Embryonic facial prominence (tissue), 1 donor: ENCODE measurements around the gene KRT8.

Source experiments
- DNase-seq: peaks from one replicate; pipeline ENCODE4 v3.0.0-alpha.2; 2016; ENCODE audit errors: extremely low spot score

Gene KRT8

DNA sequence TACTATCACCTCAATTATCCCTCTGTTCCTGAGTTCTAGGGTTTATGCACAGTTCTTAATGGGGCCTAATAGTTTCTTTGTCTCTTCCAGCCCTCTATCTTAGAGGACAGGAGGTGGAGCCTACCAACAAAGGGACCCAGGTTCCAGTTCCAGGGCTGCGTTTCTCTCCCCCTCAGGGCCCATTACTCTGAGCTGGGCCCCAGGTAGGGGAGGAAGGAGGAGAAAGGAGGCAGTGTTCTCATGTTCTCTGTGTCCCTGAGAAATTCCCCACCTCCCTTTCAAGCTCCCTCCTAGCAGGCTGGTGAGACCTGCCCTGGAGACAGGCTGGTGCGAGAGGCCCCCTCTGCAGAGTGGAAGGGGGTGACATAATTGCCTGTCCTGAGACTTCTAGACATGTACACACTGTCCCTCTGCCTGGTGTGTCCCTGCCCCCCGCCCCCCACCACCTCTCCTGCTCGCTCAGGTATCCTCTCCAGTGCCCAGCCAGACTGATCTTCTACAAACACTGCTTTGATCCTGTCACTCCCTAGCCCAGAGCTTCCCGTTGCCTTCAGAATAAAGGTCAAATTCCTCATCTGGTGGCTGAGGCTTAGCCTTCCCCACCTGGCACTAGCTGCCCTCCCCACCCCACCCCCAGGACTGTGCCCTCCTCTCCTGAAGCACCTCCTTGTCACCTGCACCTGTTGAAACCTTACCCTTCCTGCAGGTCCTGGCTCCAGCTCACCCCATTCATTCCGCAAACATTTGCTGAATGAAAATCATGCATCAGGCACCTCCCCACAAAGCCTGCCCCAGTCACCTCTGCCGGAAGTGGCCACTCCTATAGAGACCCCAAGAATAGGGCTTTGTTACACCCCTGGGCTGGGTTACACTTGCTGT lies 21.1 kb upstream of the KRT8 start:
- no peak for DNase-seq

GRCh38 chr12:52924764-52925716 lies 20.2 kb upstream of the KRT8 start:
- DNase-seq: no peak

DNA sequence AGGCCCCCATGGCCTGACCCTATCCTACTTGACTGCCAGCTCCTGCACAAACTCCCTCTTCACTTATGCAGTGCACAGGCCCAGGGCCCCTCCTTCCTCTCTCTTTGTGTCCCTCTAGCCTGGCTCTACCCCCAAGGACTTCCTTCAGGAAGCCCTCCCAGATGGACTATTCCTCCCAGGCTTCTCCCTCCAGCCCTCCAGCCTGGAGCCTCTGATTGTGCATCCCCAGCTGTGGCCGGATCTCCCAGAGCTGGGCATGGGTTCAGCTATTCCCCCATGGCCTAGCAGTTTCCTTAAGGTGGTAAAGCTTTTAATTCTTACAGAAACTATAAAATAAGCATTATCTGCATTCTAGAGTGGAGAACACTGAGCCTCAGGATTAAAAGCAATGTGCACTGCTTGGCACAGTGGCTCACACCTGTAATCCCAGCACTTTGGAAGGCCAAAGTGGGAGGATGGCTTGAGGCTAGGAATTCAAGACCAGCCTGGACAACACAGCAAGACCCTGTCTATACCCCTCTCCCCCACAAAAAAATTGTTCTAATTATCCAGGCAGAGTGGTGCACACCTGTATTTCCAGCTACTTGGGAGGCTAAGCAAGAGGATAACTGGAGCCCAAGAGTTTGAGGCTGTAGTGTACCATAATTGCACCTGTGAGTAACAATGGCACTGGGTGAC lies 16.8 kb upstream of the KRT8 start:
- no peak for DNase-seq

- no peak for DNase-seq
Observed at GRCh38 chr12:52920937-52921336, 16.1 kb upstream of the KRT8 start.

GRCh38 chr12:52918784-52919183 lies 13.9 kb upstream of the KRT8 start:
- DNase-seq: no peak

- DNase-seq: no peak
Observed at GRCh38 chr12:52918351-52918750, 13.5 kb upstream of the KRT8 start.

DNA sequence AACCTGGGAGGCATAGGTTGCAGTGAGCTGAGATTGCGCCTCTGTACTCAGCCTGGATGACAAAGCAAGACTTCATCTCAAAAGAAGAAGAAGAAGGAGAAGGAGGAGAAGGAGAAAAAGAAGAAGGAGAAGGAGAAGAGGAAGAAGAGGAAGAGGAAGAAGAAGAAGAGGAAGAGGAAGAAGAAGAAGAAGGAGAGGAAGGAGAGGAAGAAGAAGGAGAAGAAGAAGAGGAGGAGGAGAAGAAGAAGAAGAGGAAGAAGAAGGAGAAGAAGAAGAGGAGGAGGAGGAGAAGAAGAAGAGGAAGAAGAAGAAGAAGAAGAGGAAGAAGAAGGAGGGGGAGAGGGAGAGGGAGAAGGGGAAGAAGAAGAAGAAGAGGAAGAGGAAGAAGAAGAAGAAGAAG lies 12.9 kb upstream of the KRT8 start:
- DNase-seq: no peak

- DNase-seq: no peak
Observed at GRCh38 chr12:52916216-52916615, 11.3 kb upstream of the KRT8 start.

DNA sequence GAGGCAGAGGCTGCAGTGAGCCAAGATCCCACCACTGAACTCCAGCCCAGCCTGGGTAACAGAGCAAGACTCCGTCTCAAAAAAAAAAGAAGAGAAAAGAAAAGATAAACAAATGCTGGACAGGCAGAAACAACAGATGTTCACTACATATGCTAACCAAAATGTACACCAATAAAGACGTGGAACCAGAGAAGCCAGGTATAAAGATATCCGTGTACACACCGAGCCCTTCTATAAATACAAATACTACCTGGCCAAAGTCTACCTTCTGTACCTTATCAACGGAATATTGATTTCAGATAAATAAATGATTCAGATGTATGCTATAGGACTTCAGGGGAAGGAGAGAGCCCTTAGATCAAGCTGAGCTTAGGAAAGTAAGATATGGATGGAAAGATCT lies 10.8 kb upstream of the KRT8 start:
- no peak for DNase-seq

DNA sequence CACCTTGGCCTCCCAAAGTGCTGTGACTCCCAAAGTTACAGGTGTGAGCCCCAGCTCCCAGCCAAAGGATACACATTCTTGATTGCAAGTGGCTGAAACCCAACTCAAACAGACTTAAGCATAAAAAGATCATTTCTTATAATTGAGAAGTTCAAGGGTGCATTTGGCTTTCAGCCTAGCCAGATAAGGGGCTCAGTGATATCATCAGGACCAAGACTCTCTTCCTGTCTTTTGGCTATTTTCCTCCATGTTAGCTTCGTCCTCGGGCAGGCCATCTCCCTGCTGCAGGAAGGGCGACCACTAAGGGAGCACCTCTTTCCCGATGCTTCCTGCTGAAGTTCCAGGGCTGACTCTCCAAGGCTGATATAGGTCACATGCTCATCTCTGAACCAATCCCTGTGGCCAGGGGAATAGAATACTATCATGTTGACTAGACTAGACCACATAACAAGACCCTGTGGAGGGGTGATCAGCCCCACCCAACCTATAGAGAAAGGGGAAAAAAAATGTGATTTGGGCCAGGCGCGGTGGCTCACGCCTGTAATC lies 9.8 kb upstream of the KRT8 start:
- DNase-seq: no peak

GRCh38 chr12:52913431-52913821 lies 8.6 kb upstream of the KRT8 start:
- no peak for DNase-seq

GRCh38 chr12:52912711-52913430 lies 8.0 kb upstream of the KRT8 start:
- DNase-seq: no peak

DNA sequence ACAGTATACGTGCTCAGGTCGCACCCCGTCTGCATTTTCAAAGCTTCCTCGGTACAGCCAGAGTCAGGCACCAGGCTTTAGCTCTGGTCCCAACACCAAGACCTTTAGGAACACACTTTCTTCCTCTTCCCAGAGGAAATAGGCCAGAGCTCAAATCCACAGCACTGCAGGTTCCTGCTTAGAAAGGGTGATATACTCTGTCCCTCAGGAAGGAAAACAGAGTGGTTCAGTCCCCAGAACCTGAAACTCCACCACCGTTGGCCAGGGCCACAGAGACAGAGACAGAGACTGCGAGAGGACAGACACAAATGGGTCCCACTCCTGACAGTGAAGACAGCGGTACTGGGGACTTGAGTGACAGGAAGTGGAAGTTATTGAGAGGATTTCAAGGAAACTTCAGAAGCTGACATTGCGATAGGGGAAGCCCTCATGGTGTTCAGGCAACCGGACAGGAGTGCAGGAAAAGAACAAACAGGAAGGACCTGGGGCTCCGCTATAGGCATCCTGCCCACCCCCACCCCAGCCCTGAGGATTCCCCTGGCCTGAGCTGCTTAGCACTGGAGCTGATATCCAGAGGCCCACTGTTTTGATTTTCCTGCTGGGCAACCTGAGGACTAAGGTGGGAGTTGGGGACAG lies 5.5 kb upstream of the KRT8 start:
- DNase-seq: no peak

DNA sequence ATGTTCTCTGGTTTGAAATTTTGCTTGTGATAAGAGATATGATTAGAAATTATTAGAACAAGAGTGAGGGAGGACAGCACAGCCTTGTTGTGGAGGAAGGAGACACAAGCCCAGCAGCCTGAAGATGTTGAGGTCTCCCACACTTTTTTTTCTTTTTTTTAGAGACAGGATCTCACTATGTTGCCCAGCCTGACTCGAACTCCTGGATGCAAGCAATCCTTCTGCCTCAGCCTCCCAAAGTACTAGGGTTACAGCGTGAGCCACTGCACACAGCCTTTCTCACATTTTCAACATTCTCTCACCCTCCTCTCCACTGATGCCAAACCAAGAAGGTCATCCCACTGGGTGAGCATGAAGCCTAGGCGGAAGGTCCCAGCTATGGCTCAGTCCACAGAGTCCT lies 4.9 kb upstream of the KRT8 start:
- DNase-seq: no peak

GRCh38 chr12:52909331-52909730 lies 4.5 kb upstream of the KRT8 start:
- no peak for DNase-seq

DNA sequence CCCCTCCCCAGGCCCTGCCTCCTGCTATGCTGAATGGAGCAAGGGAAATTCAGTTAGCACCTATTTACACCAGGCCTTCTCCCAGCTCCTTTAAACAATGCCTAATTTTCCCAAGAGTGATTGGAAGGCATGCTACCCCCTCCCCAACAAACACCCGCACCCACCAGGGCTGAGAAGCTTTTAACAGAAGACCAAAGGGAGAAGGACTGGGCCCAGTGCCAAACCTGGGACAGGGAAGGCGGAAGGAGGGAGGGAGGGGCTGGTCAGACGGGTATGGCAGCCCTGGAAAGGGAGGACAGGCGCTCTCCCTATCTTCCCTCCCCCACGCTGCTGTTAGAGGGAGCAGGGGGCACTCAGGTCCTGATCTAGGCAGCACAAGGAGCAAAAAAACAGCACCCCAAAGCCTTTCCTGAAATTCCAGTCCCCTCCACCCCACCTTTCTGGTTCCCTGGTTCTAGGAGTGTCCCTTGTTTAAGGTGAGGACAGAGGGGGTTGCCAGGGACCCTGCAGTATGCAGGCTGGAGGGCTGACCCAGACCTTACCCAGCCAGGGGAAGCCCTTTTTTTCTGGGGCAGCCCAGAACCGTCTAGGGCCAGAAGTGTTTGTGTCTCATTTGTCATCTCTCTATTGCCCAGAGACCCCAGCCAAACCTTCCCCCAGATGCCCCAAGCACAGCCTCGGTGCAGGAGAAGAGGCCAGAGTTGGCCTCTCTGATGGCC lies 2.4 kb upstream of the KRT8 start:
- no peak for DNase-seq

GRCh38 chr12:52906191-52906601 lies 1.3 kb upstream of the KRT8 start:
- DNase-seq: no peak

GRCh38 chr12:52903855-52904508 lies 894 bp downstream of the KRT8 start:
- no peak for DNase-seq

DNA sequence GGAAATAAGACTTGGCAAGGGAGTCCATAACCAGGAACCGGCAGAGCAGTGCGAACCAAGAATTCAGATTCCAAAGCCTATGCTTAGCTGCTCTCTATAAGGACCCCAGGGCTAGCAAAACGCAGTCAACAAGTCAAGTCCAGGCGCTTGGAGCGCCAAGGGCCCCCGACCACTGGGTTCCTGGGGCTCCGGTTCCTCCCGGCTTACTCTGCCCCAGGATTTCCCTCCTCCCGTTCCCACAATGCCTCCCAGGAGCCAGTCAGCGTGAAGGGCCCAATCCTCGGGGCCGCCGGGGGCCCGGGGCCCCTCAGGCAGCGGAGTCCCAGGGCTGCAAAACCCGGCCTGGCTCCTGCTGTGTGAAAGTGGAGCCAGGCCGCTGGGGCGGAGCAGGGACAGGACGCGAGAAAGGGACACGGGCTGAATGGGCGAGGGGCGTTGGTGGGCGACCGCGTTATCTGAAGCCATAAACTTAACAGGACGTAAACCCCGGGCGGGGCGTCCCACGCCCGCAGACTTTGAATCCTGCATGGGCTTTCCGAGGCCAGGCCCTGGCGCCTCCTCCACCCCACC lies 1.5 kb downstream of the KRT8 start:
- DNase-seq: no peak
